OCI-LY1 (cell line): ENCODE measurements around the gene MCUR1.

ENCODE experiments used
- H2AFZ ChIP-seq: fragments of 200-600 bp; sonication (generic), shearing (Covaris generic); 2 replicates; pipeline ENCODE4 v1.6.0; 2014; ENCODE audit warnings: antibody characterized with exemption, mild to moderate bottlenecking, low read length
- H3F3A ChIP-seq: fragments of 200-600 bp; sonication (generic), shearing (Covaris generic); 2 replicates; pipeline ENCODE4 v1.6.0; 2014; ENCODE audit warnings: mild to moderate bottlenecking, antibody characterized with exemption, low read length, moderate library complexity; ENCODE audit not compliant: insufficient read depth
- H3K27ac ChIP-seq: fragments of 200-600 bp; sonication (generic); 2 replicates; pipeline ENCODE4 v1.5.1; 2014; ENCODE audit warnings: low read length, mixed run types, mild to moderate bottlenecking, low read depth; ENCODE audit not compliant: poor library complexity, severe bottlenecking
- H3K27me3 ChIP-seq: fragments of 200-600 bp; sonication (generic); 2 replicates; pipeline ENCODE4 v1.6.0; 2014; ENCODE audit warnings: antibody characterized with exemption, mild to moderate bottlenecking, low read length, moderate library complexity; ENCODE audit not compliant: insufficient read depth
- H3K36me3 ChIP-seq: fragments of 200-600 bp; sonication (generic); 2 replicates; pipeline ENCODE4 v1.6.1; 2014; ENCODE audit warnings: mild to moderate bottlenecking, antibody characterized with exemption, low read length, moderate library complexity, mixed read lengths; ENCODE audit not compliant: insufficient read depth
- H3K4me1 ChIP-seq: fragments of 200-600 bp; sonication (generic); 2 replicates; pipeline ENCODE4 v1.5.1; 2014; ENCODE audit warnings: mild to moderate bottlenecking, low read length, moderate library complexity; ENCODE audit not compliant: insufficient read depth, severe bottlenecking
- H3K4me2 ChIP-seq: fragments of 200-600 bp; sonication (generic), shearing (Covaris generic); 2 replicates; pipeline ENCODE4 v1.6.1; 2014; ENCODE audit warnings: low read length
- H3K4me3 ChIP-seq: fragments of 200-600 bp; sonication (generic); 2 replicates; pipeline ENCODE4 v1.5.1; 2014; ENCODE audit warnings: low read length, low read depth, mild to moderate bottlenecking, mixed read lengths; ENCODE audit not compliant: poor library complexity, severe bottlenecking
- H3K79me2 ChIP-seq: fragments of 200-600 bp; shearing (Covaris generic); 2 replicates; pipeline ENCODE4 v1.6.1; 2016; ENCODE audit warnings: mixed run types, low read length, mixed read lengths; ENCODE audit not compliant: insufficient read depth
- H3K9ac ChIP-seq: fragments of 200-600 bp; sonication (generic), shearing (Covaris generic); 2 replicates; pipeline ENCODE4 v1.6.1; 2014; ENCODE audit warnings: mild to moderate bottlenecking, low read length, mixed read lengths
- H3K9me2 ChIP-seq: fragments of 200-600 bp; sonication (generic), shearing (Covaris generic); 2 replicates; pipeline ENCODE4 v1.6.1; 2014; ENCODE audit warnings: low read depth, mild to moderate bottlenecking, low read length, mixed read lengths
- H3K9me3 ChIP-seq: fragments of 200-600 bp; shearing (Covaris generic); 2 replicates; pipeline ENCODE4 v1.6.1; 2014; ENCODE audit warnings: low read length, mixed read lengths
- H4K20me1 ChIP-seq: fragments of 200-600 bp; sonication (generic), shearing (Covaris generic); 2 replicates; pipeline ENCODE4 v1.6.0; 2016; ENCODE audit warnings: mild to moderate bottlenecking, low read length; ENCODE audit not compliant: insufficient read depth
- EZH2 ChIP-seq: fragments of 200-600 bp; sonication (generic), shearing (Covaris generic); IDR thresholded peaks from 2 replicates; pipeline ENCODE4 v1.8.0; 2017; ENCODE audit warnings: borderline replicate concordance, mixed run types, mild to moderate bottlenecking, antibody characterized with exemption, low read length, moderate library complexity, mixed read lengths
- TF ChIP-seq, protein P1 (sequence below): fragments of 200-600 bp; sonication (generic), shearing (Covaris generic); IDR thresholded peaks from 2 replicates; pipeline ENCODE4 v1.5.1; 2017; ENCODE audit warnings: mild to moderate bottlenecking, antibody characterized with exemption, low read length, moderate library complexity, mixed read lengths

MCUR1 gene

DNA sequence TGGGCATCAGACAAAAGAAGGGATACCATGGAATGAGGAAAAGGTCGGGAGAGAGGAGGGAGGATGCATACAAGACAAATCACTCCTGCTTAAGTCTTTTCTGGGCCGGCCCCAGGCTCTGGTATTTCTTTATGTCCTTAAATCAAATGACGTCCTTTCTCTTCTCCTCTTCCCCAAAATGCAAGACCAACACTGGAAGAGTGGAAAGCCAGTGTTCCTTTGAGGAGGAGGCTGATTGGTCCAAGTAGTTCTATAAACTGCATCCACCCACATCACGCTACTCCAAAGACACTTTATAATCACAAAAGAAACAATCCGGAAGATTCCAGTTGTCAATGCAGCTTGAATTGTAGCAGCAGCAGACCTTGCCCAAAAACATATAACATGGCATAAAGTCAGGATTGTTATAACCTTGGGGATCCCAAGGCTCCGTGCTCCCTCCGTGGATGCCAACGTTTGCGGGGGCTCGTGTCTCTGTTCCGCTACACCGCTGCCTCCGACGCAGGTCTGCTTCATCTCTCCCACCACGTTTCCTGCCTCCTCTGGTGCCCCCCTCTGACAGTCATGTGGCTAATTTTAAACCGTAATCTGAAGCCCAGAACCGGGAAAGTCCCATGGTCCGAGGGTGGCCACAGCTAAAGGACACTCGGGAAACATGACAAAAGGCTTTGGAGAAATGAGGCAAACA, 47.1 kb downstream of the MCUR1 start:
- Histone ChIP-seq H3K4me3 (peak overlapping the region; percentile 17), H3K9me2 (no peaks in the 10 kb centered on the region), H3K4me2 (peak overlapping the region; percentile 42), H4K20me1 (no peaks in the 10 kb centered on the region), H3K79me2 (no peaks in the 10 kb centered on the region), H3K36me3 (no peaks in the 10 kb centered on the region), H3K27me3 (no peaks in the 10 kb centered on the region), H3K9ac (no peak overlapping the region; the same call in 1 of the 2 replicates), H3K9me3 (no peaks in the 10 kb centered on the region), H3F3A (no peaks in the 10 kb centered on the region), H3K27ac (no peak overlapping the region), H2AFZ (no peak overlapping the region), H3K4me1 (peaks cover 26% of the 10 kb centered on the region)
- TF ChIP-seq, protein P1, sequence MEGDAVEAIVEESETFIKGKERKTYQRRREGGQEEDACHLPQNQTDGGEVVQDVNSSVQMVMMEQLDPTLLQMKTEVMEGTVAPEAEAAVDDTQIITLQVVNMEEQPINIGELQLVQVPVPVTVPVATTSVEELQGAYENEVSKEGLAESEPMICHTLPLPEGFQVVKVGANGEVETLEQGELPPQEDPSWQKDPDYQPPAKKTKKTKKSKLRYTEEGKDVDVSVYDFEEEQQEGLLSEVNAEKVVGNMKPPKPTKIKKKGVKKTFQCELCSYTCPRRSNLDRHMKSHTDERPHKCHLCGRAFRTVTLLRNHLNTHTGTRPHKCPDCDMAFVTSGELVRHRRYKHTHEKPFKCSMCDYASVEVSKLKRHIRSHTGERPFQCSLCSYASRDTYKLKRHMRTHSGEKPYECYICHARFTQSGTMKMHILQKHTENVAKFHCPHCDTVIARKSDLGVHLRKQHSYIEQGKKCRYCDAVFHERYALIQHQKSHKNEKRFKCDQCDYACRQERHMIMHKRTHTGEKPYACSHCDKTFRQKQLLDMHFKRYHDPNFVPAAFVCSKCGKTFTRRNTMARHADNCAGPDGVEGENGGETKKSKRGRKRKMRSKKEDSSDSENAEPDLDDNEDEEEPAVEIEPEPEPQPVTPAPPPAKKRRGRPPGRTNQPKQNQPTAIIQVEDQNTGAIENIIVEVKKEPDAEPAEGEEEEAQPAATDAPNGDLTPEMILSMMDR = peak; percentile 44; the same call in 1 of the 2 replicates
- TF ChIP-seq EZH2 = no peak

DNA sequence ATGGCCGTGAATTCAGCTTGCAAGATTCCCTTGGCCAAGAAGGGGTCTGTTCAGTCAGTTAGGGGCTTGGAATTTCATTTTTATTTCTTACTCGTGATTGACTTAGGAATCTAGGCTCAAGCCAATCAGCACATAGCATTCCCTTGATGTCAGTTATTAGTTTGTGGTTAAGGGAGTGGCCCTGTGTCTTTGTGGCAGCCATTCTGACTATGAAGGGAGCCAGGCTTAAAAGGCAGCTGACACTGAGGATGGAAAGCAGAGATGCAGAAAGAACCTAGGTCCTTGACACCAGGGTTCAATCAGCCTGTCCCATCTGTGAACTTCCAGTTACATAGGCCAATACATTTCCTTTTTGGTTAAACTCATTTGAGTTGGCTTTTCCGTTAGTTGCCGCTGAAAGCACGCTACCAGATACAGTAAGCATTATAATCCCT, 48.1 kb downstream of the MCUR1 start:
- Histone ChIP-seq H3K9ac (no peak overlapping the region), H3K9me3 (no peaks in the 10 kb centered on the region), H3K79me2 (no peaks in the 10 kb centered on the region), H3K27me3 (no peaks in the 10 kb centered on the region), H2AFZ (no peak overlapping the region), H3F3A (no peaks in the 10 kb centered on the region), H3K4me1 (peaks cover 26% of the 10 kb centered on the region), H3K36me3 (no peaks in the 10 kb centered on the region), H3K27ac (no peak overlapping the region), H3K4me2 (no peak overlapping the region), H3K9me2 (no peaks in the 10 kb centered on the region), H3K4me3 (no peak overlapping the region), H4K20me1 (no peaks in the 10 kb centered on the region)
- no peak for TF ChIP-seq EZH2

DNA sequence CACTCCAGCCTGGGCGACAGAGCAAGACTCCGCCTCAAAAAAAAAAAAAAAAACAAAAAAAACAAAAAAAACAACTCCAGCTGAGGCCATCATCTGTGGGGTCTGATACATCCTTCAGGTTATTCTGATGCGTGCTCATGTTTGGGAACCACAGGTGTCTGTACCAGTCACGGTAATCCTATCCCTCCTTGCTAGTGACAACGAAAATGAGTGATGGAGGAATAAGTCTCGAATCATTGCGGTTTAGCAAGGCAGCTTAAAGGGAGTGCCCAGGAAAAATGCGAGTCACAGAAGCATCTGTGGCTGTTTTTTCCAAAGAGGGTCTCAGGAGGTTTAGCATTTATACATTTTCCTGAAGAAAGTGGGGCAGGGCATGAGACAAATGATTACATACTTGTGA, 48.8 kb downstream of the MCUR1 start:
- Histone ChIP-seq H2AFZ (no peak overlapping the region), H3K9me2 (no peaks in the 10 kb centered on the region), H3K9me3 (no peaks in the 10 kb centered on the region), H3K4me3 (no peak overlapping the region), H3K36me3 (no peaks in the 10 kb centered on the region), H4K20me1 (no peaks in the 10 kb centered on the region), H3F3A (no peaks in the 10 kb centered on the region), H3K27ac (no peak overlapping the region), H3K4me1 (peaks cover 26% of the 10 kb centered on the region), H3K79me2 (no peaks in the 10 kb centered on the region), H3K9ac (no peak overlapping the region), H3K4me2 (no peak overlapping the region), H3K27me3 (no peaks in the 10 kb centered on the region)
- TF ChIP-seq, protein P1 = no peak
- TF ChIP-seq EZH2 = no peak

DNA sequence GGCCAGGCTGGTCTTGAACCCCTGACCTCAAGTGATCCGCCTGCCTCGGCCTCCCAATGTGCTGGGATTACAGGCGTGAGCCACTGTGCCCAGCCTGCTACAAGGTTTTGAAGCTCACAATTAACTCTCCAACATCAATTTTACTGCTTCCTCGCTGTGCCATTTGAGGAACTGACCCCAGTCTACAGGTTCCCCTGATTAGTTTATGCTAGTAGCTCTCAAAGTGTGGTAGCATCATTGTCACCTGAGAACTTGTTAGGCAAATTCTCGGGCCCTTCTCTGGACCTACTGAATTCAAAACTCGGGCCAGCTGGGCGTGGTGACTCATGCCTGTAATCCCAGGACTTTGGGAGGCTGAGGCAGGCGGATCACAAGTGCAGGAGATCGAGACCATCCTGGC, 49.4 kb downstream of the MCUR1 start:
- no peaks in the 10 kb centered on the region for H3K9me2 ChIP-seq
- H3K79me2 ChIP-seq = no peaks in the 10 kb centered on the region
- no peak overlapping the region for H3K9ac ChIP-seq
- H2AFZ ChIP-seq = no peak overlapping the region
- H4K20me1 ChIP-seq = no peaks in the 10 kb centered on the region
- H3K27ac ChIP-seq = no peak overlapping the region
- TF ChIP-seq EZH2 = no peak
- TF ChIP-seq, protein P1 = no peak
- no peak overlapping the region for H3K4me3 ChIP-seq
- peaks cover 26% of the 10 kb centered on the region for H3K4me1 ChIP-seq
- no peaks in the 10 kb centered on the region for H3K27me3 ChIP-seq
- no peaks in the 10 kb centered on the region for H3F3A ChIP-seq
- H3K4me2 ChIP-seq = no peak overlapping the region
- H3K36me3 ChIP-seq = no peaks in the 10 kb centered on the region
- H3K9me3 ChIP-seq = no peaks in the 10 kb centered on the region
